Fibroblast of lung (primary cell): ENCODE results near the gene SMC2.

Experiments
- CTCF ChIP-seq, 2 donors: IDR thresholded peaks in 1 of 2; conservative IDR thresholded peaks in 1 of 2; 1 replicate in 1 of 2; 2 replicates in 1 of 2; pipeline ENCODE4 v1.5.1; 2011 to 2012; ENCODE audit warnings: low read length in 2 of 2, control low read depth in 1 of 2, inconsistent platforms in 1 of 2, low read depth in 1 of 2, mild to moderate bottlenecking in 1 of 2
- EZH2 ChIP-seq: IDR thresholded peaks from 2 replicates; pipeline ENCODE4 v1.5.1; 2012; ENCODE audit warnings: low read length, control low read depth, mild to moderate bottlenecking; ENCODE audit errors: missing control alignments

- TF ChIP-seq CTCF (conservative IDR thresholded peaks at IDR 0.05 in 1 of 2, IDR thresholded peaks at IDR 0.05 in 1 of 2; ENCODE audit: low read depth in 1 of 2, low read length in 2 of 2) (no peak), EZH2 (no peak)
These were observed 1.9 kb upstream of the SMC2 start for GRCh38 chr9:104092192-104092591.
